GM18519 (cell line): Measurements from ENCODE around the gene IQCN.

Experiments used
- ATAC-seq: cut with Tn5 transposase; IDR thresholded peaks from one replicate; pipeline ENCODE4 v1.9.1; 2021; ENCODE audit warnings: mild to moderate bottlenecking, moderate library complexity; ENCODE audit not compliant: unreplicated experiment, low FRiP score

Gene IQCN

DNA sequence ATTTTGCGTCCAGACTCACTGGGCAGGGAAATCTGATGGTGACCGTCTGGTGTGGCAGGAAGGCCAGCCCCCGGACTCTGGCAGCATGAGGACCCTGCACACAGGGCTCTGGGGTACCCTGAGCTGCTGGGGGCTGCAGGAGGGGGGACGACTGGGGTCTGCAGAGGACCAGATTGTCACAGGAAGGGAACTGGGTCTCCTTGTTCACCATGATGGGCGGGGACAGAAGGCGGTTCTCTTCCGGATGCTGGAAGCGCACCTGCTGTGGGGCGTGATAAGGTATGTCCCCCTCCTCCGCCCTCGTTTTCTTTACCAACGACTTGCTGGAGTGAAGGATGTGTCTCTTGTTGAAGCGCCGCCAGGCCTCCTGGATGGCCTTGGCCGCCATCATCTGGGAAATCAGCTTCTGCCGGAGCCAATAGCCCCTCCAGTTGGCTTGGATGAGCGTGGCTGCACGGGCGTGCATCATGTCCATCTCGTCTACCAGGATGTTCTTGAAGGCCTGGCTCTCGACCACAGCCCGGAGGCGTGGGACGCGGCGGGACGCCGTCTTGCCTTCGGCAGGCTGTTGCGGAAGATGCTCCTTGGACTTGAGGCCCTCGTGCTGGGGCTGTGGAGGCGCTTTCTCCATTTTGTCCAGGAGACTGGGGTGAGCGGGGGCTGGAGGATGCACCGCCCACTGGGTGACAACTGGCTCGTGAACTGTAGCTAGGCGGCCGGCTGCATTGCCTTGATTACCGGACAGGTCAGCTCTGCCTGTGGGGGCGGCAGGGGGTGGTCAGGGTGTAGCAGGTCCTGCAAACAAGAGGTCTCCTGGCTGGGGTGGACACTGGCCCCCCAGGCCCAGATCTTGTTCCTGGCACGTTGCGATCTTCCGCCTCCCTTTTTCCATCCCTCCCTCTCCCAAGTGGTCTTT lies 7.2 kb downstream of the IQCN start:
- ATAC-seq: no peak

GRCh38 chr19:18265582-18265981 lies 8.7 kb downstream of the IQCN start:
- ATAC-seq: no peak

GRCh38 chr19:18264971-18265540 lies 9.2 kb downstream of the IQCN start:
- no peak for ATAC-seq

DNA sequence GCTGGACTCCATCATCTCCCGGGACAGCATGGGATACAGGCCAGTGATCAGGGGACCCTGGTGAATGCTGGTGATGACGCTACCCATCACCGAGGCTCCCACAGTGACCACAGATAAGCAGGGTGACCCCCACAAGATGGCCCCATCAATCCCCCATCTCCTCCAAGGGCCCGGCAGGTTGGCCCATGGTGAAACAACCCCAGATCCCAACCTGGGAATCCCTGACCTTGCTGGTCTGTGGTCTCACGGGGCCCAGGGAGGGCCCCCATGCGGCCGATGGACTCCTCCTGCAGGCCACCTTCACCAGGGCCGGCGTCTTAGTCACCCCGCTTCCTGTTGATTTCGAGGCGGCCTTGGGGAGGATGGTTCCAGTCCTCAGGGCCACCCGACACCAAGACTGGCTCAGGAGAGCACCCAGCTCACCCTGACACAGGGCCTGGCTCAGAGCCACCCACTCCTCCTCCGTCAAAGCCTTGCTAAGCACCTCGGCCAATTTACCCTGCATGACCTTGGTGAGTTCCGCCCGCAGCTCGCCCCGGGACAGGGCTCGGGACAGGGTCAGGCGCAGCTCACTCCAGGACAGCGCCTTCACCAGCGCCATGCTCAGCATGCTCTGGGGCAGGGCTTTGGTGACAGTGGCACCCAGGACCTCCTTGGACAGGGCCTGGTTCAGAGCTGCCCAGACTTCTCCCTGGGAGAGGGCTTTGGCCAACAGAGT lies 10.0 kb downstream of the IQCN start:
- no peak for ATAC-seq

DNA sequence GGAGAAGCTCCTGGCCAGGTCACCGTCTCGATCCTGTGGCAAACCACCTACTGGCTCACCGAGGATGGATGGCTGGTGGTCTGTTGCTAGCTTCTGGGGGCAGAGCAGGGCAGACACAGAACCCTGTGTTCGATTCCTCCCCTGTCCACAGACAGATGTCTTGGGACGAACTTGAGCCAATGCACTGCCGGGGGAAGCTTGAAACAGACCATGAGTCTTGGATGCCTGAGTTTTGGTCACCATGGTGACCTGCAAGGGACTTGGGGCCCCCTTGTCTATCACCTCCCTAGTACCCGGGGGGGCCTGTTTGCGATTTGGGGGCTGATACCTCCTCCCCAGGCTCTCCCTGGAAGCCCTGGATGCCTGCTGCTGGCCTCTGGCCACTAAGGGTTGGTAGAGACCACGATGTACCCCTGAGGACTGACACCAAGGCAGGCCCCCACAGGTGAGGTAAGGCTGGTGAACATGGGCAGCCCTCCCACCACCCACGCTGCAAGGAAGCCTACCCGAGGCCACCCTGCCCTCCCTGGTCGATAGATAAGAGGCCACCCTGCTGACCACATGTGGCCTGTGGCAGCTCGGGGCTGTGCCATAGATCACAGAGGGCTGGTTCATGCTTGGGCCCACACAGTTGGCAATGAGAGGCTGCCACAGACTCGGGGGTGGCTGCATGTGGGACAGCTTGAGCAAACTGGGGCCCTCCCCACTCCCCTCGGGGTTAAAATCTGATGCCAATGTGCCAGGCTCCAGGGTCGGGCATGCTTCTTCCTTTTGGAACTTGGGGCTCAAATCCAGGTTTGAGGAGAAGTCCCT lies 10.7 kb downstream of the IQCN start:
- ATAC-seq: no peak

- no peak for ATAC-seq
Observed at GRCh38 chr19:18262917-18263316, 11.3 kb downstream of the IQCN start.

GRCh38 chr19:18262144-18262543 lies 12.1 kb downstream of the IQCN start:
- no peak for ATAC-seq

GRCh38 chr19:18261474-18261873 lies 12.8 kb downstream of the IQCN start:
- no peak for ATAC-seq

DNA sequence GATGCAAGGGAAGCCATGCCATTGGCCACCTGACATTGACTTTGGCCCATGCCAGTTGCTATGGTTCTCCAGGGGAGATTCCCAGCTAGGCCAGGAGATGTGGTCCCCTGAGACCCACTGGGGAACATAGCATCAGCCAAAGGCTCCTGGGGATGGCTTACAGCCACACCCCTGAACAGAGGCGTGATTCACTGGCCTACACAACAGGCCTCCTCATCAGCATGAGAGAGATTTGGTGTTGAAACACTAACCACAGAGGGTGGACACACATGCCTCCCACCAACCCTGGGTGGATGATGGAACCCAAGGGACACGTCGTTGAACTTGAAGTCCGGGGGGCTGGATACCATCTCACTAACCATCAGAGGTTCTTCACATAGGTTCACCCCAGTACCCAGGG lies 14.4 kb downstream of the IQCN start:
- no peak for ATAC-seq

GRCh38 chr19:18257503-18258470 lies 16.5 kb downstream of the IQCN start:
- no peak for ATAC-seq

GRCh38 chr19:18254546-18255503 lies 19.4 kb downstream of the IQCN start:
- no peak for ATAC-seq

DNA sequence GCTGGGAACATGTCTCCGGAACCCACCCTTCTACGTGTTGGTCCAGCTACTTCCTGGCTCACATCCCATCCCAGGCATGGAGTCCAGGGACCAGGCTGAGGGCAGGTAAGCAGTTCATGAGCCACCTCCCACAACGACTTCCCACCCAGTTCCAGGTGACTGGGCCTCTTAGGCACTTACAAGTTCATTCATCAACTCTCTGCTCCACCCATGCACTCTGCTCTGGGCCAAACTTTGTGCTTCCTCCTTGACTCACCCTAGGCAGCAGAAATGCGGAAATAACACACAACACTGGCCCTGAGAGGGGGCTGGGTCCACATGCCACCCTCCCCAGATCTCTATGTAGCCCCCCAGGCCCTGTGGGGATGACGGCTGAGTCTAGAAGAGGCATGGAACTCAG lies 20.5 kb downstream of the IQCN start:
- ATAC-seq: no peak

DNA sequence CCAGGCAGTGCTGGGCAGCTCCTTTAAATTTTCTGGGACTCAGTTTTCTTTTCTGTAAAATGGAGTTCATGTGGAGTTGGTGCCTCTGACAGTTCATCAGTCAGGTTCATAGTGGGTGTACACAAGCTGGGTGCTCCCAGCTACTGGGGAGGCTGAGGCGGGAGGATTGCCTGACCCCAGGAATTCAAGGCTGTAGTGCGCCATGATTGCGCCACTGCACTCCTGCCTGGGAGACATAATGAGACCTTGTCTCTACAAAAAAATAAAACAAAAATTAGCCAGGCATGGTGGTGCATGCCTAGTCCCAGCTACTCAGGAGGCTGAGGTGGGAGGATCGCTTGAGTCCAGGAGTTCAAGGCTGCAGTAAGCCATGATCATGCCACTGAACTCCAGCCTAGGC lies 21.1 kb downstream of the IQCN start:
- no peak for ATAC-seq

GRCh38 chr19:18252370-18252717 lies 21.9 kb downstream of the IQCN start:
- no peak for ATAC-seq

DNA sequence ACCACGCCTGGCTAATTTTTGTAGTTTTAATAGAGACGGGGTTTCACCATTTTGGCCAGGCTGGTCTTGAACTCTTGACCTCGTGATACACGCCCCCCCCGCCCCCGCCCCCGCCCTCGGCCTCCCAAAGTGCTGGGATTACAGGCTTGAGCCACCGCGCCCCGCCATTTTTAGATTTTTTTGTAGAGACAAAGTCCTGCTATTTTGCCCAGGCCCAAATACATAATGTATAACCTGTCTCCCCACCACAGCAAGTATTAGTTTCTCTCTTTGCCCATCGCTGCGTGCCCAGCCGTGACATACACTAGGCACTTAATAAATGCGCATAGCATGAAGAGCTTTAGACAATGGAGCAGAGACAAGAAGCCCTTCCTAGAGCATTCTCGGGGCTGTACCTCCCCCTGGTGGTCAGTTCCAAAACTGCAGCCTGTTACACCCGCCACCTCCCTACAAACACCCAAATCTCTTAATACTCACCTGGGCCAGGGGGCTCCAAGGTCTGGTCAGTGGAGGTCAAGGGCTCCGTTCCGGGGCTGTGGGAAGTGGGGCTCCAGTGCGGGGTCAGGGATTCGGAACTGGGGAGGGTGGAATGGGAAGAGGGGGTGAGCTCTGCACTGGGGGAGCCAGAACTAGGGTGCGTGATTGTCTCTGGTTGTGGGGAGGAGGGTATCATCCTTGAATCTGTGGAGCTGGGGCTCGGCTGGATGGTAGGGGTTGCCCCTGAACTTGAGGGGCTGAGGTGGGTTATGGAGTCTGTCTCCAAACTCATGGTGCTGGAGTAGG lies 22.5 kb downstream of the IQCN start:
- no peak for ATAC-seq

DNA sequence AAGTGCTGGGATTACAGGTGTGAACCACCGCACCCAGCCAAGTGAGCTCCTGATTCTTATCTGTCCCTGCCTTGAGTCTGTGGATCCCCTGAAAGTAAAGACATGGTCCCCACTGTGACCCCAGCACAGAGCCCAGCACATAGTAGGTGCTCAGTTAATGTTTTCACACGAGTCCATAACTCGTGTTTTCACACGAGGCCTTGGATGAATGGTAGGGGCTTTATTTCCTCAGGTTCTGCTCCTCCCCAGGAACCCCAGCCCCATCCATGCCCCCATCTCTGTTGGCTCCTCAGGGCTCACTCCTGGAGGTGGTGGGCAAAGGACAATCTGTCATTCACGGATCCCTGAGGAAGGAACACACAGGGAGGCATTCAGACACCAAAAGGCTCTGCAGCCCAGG lies 24.4 kb downstream of the IQCN start:
- no peak for ATAC-seq

DNA sequence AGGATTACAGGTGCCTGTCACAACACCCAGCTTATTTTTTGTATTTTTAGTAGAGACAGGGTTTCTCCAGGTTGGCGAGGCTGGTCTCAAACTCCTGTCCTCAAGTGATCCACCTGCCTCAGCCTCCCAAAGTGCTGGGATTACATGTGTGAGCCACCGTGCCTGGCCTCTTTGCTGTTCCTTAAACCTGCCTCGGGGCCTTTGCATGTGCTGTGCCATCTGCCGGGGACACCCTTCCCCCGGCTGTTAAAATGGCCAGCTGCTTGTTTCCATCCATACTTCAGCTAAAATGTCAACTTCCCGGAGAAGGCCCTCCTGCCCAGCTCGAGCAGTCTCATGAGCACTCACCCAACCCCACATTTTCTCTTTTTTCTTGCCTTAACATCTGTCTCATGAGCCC lies 29.0 kb downstream of the IQCN start:
- no peak for ATAC-seq

GRCh38 chr19:18239303-18239702 lies 34.9 kb downstream of the IQCN start:
- ATAC-seq: no peak
